Lower leg skin (tissue), 4 donors: ENCODE measurements around the gene BMX. TPM values are rescaled to one million over a fixed set of nuclear protein-coding genes. Genes with fewer than 3 reads are reported as not detected.

Experiments used
- DNase-seq, 2 donors: peaks; one replicate each; pipeline ENCODE4 v3.0.0-alpha.2; 2019; ENCODE audit warnings: low spot score in 2 of 2
- H3K4me3 ChIP-seq: fragments of 200-600 bp; sonication (generic); 2 replicates; pipeline ENCODE4 v1.5.1; 2017; ENCODE audit warnings: mild to moderate bottlenecking, low read depth; ENCODE audit not compliant: poor library complexity, severe bottlenecking
- POLR2A ChIP-seq, 2 donors: fragments of 450-650 bp; IDR thresholded peaks; one replicate each; pipeline ENCODE4 v1.6.1; 2016 to 2017; ENCODE audit warnings: antibody characterized with exemption in 2 of 2, mild to moderate bottlenecking in 1 of 2, moderate library complexity in 1 of 2
- WGBS, 2 donors: methylation state at CpG; one replicate each; pipeline ENCODE4 v1.1.5; 2018; 5-methylcytosine and 5-hydroxymethylcytosine counted together
- intact Hi-C: fragments of 100-400 bp; cut with DNase I; formaldehyde crosslinking; loops from one replicate; pipeline ENCODE4 v1.15.0; 2023; ENCODE audit warnings: low total_unique reads
- total RNA-seq, 4 donors: library from RNA; depleted of rRNA; stranded (reverse); fragments of >200 nt; gene quantifications; one replicate each; pipeline ENCODE4 v1.1.0, GENCODE V29; 2016
- TF ChIP-seq, protein P1 (sequence below), 3 donors: fragments of 450-650 bp; IDR thresholded peaks; one replicate each; pipeline ENCODE4 v1.5.1; 2016; ENCODE audit warnings: antibody characterized with exemption in 3 of 3, mild to moderate bottlenecking in 3 of 3, moderate library complexity in 2 of 3

Gene BMX
- total RNA-seq, 4 donors from 2014 or later = 0.38 to 2.8 (median 1.9) TPM

DNA sequence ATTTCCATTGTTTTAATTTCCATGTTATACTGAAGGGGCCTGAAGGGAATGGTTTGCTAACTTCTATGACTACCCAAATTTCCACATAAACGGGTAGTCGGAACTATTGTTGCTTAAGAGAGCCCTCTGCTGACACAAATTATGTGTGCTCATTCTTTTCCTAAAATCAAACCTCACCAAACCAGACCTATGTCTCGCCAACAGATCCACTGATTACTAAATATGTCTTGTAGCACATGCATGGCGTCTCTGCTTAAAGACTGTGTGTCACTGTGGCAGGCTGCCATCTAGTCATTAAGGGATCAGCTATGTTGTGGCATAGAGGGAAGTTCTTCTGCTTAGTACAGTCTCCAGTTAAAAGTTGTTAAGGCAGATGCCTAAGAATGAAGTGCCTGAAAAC is 32.6 kb upstream of the BMX start:
- 2 to 16% methylated on average over 4 of the region's 4 CpGs for WGBS, 2 donors

DNA sequence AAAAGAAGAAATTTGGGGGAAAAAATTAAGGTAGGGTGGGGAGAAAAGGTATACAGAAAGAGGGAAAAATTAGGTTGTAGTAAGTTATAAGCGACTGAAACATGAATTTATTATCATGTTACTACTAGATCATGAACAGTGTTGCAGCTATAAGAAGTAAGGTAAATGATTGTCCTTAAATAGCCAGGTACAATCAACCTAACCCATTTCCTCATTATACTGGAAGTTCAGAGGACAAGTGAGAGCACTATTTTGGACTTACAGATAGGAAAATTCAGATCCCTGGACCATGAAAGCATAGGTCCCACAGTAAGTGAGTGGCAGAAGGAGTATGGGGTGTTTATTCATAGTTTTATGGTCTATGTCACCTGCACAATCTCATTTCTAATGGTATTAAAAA is 31.0 kb upstream of the BMX start:
- no peak for DNase-seq
- no peak for TF ChIP-seq POLR2A (IDR thresholded peaks at IDR 0.05)
- TF ChIP-seq, protein P1, sequence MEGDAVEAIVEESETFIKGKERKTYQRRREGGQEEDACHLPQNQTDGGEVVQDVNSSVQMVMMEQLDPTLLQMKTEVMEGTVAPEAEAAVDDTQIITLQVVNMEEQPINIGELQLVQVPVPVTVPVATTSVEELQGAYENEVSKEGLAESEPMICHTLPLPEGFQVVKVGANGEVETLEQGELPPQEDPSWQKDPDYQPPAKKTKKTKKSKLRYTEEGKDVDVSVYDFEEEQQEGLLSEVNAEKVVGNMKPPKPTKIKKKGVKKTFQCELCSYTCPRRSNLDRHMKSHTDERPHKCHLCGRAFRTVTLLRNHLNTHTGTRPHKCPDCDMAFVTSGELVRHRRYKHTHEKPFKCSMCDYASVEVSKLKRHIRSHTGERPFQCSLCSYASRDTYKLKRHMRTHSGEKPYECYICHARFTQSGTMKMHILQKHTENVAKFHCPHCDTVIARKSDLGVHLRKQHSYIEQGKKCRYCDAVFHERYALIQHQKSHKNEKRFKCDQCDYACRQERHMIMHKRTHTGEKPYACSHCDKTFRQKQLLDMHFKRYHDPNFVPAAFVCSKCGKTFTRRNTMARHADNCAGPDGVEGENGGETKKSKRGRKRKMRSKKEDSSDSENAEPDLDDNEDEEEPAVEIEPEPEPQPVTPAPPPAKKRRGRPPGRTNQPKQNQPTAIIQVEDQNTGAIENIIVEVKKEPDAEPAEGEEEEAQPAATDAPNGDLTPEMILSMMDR (IDR thresholded peaks at IDR 0.05) = no peak
- intact Hi-C loops = no loop called here
- H3K4me3 ChIP-seq = no peak overlapping the region
- 67 to 94% methylated on average over 1 of the region's 1 CpG for WGBS, 2 donors

More for the DNA sequence above, 32.6 kb upstream of the BMX start:
- no peak for TF ChIP-seq POLR2A (IDR thresholded peaks at IDR 0.05)
- TF ChIP-seq, protein P1 (IDR thresholded peaks at IDR 0.05) = no peak
- intact Hi-C loops = no loop called here
- DNase-seq = peak in 1 of 2 donors; percentile 62
- H3K4me3 ChIP-seq = no peak overlapping the region

DNA sequence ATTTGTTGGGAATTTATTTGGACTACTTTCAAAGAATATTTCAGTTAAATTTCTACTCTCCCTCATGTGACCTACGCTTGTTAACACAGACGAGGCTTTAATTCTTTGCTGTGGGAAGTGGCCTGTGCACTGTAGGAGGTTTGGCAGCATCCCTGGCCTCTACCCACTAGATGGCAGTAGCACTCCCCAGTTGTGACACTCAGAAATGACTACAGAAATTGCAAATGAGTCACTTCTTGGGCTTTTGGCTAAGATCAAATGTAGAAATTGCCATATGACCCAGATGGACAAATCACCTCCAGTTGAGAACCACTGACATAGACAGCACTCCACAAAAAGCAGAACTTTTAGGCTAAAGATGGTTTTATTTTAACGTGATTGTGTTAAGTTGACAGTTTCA is 29.6 kb upstream of the BMX start:
- no peak overlapping the region for H3K4me3 ChIP-seq
- WGBS, 2 donors = 9 to 22% methylated on average over 3 of the region's 3 CpGs
- intact Hi-C loops = no loop called here
- no peak for TF ChIP-seq POLR2A (IDR thresholded peaks at IDR 0.05)
- TF ChIP-seq, protein P1 (IDR thresholded peaks at IDR 0.05) = no peak
- DNase-seq = peak; percentile 67 to 92

DNA sequence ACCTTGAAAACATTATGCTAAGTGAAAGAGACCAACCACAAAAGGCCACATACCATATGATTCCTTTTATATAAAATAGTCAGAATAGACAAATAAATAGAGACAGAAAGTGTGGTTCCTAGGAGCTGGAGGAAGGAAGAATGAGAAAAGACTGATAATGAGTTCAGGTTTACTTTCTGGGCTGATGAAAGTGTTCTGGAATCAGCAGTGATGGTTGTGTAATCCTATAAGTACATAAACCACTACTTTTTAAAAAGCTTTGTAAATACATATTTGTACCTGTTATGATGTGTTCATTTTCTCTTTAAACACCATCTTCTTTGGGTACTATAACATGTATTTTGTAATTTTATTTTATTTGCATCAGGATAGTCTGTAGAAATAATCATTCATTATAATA is 28.1 kb upstream of the BMX start:
- TF ChIP-seq POLR2A (IDR thresholded peaks at IDR 0.05) = no peak
- TF ChIP-seq, protein P1 (IDR thresholded peaks at IDR 0.05) = no peak
- intact Hi-C loops = no loop called here

DNA sequence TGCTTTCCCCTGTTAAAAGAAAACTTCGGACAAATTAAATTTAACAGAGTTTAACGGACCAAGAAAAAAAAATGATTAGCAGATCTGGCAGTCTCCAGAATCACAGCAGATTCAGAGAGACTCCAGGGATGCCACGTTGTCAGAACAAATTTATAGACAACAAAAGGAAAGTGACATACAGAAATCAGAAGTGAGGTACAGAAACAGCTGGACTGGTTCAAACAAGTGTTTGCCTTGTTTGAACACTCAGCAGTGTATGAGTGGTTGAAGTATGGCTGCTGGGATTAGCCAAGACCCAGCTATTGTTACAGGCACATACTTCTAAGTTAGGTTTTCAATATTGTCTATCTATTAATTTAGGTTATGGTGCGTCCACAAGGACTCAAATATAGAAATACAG is 26.6 kb upstream of the BMX start:
- intact Hi-C loops = no loop called here
- DNase-seq = no peak
- H3K4me3 ChIP-seq = no peak overlapping the region
- WGBS, 2 donors = 71 to 89% methylated on average over 4 of the region's 4 CpGs
- no peak for TF ChIP-seq POLR2A (IDR thresholded peaks at IDR 0.05)
- TF ChIP-seq, protein P1 (IDR thresholded peaks at IDR 0.05) = no peak

More for the DNA sequence above, 28.1 kb upstream of the BMX start:
- H3K4me3 ChIP-seq = no peak overlapping the region
- DNase-seq = no peak

DNA sequence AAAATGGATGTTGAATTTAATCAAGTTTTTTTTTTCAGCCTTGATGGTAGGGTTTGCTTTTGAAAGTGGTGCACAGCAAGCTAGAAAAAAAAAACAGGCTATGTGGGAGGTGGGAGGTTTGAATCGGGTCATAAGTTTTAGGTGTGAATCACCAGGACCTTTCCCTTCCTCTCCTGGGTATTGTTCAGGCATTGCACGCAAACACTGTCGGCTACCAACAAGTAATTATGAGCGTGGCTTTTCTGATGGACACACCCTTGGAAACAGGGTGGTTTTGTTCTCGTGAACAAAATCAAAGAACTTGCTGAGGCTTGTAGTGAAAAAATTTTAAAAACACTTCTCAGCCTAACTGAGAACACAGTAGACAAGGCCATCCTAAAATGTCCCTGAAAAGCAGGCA is 25.6 kb upstream of the BMX start:
- H3K4me3 ChIP-seq = no peak overlapping the region
- no peak for DNase-seq
- intact Hi-C loops = no loop called here
- WGBS, 2 donors = 26% methylated on average over 5 of the region's 5 CpGs
- TF ChIP-seq, protein P1 (IDR thresholded peaks at IDR 0.05) = no peak
- no peak for TF ChIP-seq POLR2A (IDR thresholded peaks at IDR 0.05)
